ENCODE results near the gene RTRAF. TPM values are rescaled to one million over a fixed set of nuclear protein-coding genes. Genes with fewer than 3 reads are reported as not detected.

Gene RTRAF
- total RNA-seq, 4 donors from 2014 or later: 28.2 to 63.5 (median 54.4) TPM

DNA sequence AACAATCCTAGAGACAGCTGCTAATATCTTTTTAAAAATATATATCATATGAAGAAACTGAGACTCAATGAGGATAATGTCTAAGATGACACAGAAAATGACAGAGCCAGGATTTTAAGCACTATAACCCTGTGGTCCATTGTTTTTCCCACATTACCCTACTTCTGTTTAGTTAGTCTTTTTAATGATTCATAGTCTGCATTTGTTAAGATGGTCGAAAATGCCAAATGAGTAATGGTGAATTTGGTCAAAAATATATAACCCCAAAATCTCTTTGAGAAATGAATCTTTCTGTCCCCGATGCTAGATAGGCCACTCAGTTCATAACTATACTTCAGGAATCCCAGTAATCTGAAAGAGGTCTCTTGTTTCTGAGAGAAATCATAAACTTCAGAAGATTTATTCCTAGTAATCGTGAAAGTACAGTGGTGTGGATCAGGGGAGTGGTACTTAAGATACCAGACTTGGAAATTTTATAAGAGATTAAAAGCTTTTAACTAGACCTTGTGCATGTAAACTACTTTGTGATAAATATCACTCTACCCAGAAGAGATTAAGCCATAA lies 10.8 kb downstream of the RTRAF start:
- 73% methylated on average over 3 of the region's 3 CpGs for WGBS
- Histone ChIP-seq H3K27me3 (no peaks in the 10 kb centered on the region), H3K36me3 (peaks cover 64% of the 10 kb centered on the region), H3K27ac (no peak overlapping the region), H3K9me3 (no peaks in the 10 kb centered on the region), H3K4me1 (peaks cover 8% of the 10 kb centered on the region), H3K4me3 (no peak overlapping the region)
- TF ChIP-seq, protein P1, sequence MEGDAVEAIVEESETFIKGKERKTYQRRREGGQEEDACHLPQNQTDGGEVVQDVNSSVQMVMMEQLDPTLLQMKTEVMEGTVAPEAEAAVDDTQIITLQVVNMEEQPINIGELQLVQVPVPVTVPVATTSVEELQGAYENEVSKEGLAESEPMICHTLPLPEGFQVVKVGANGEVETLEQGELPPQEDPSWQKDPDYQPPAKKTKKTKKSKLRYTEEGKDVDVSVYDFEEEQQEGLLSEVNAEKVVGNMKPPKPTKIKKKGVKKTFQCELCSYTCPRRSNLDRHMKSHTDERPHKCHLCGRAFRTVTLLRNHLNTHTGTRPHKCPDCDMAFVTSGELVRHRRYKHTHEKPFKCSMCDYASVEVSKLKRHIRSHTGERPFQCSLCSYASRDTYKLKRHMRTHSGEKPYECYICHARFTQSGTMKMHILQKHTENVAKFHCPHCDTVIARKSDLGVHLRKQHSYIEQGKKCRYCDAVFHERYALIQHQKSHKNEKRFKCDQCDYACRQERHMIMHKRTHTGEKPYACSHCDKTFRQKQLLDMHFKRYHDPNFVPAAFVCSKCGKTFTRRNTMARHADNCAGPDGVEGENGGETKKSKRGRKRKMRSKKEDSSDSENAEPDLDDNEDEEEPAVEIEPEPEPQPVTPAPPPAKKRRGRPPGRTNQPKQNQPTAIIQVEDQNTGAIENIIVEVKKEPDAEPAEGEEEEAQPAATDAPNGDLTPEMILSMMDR (IDR thresholded peaks at IDR 0.05): no peak
- DNase-seq (ENCODE audit: low spot score in 2 of 2): no peak

DNA sequence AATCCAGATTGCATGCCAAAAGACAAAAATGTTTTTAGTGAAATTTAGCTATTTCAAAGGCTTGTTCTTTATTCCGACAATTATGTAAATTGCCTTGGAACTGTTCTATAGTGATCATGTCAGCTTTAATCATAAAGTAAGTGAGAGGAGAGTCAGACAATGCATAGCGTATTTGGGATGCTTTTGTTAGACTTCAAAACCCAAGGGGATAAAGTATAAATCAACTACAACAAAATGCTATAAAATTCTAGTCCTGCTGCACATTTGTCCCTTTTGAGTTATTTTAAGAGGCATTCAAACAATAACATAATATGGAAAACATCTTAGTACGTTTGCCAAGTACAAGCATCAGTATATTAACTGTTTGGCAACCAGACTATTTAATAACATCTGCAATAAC lies 11.3 kb downstream of the RTRAF start:
- Histone ChIP-seq H3K27me3 (no peaks in the 10 kb centered on the region), H3K9me3 (no peaks in the 10 kb centered on the region), H3K4me3 (no peak overlapping the region), H3K36me3 (peaks cover 65% of the 10 kb centered on the region), H3K27ac (no peak overlapping the region), H3K4me1 (peaks cover 8% of the 10 kb centered on the region)
- no peak for DNase-seq (ENCODE audit: low spot score in 2 of 2)
- 78% methylated on average over 3 of the region's 3 CpGs for whole genome bisulfite sequencing
- TF ChIP-seq EP300 (IDR thresholded peaks at IDR 0.05) (no peak), POLR2AphosphoS5 (IDR thresholded peaks at IDR 0.05) (no peak)

DNA sequence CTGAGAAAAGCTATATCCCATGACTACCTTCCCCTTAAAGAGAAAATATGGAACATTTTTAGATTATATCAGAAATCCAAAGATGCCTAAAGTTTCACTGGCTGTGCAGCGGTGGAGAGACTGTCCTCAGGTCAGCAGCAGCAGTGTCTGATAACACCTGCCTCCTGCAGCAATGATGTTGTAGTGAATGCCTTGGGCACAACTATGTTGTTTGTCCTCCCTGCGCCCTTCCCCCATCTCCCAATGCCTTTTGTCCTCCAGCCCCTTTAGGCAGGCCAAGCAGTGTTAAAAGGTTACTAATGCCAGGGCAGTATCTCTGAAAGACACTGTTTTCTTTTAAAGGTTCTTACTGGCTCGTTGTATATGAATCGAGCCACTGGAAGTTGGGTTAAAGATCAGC lies 13.2 kb downstream of the RTRAF start:
- TF ChIP-seq POLR2A (IDR thresholded peaks at IDR 0.05) (no peak), EP300 (IDR thresholded peaks at IDR 0.05) (no peak), POLR2AphosphoS5 (IDR thresholded peaks at IDR 0.05) (no peak)
- TF ChIP-seq, protein P1 (IDR thresholded peaks at IDR 0.05): no peak
- H3K4me1 ChIP-seq: peaks cover 8% of the 10 kb centered on the region
- 79% methylated on average over 4 of the region's 4 CpGs for WGBS
- H3K36me3 ChIP-seq: peaks cover 83% of the 10 kb centered on the region
- no peaks in the 10 kb centered on the region for H3K9me3 ChIP-seq
- no peak overlapping the region for H3K4me3 ChIP-seq
- DNase-seq (ENCODE audit: low spot score in 2 of 2): no peak
- H3K27me3 ChIP-seq: no peaks in the 10 kb centered on the region
- no peak overlapping the region for H3K27ac ChIP-seq

DNA sequence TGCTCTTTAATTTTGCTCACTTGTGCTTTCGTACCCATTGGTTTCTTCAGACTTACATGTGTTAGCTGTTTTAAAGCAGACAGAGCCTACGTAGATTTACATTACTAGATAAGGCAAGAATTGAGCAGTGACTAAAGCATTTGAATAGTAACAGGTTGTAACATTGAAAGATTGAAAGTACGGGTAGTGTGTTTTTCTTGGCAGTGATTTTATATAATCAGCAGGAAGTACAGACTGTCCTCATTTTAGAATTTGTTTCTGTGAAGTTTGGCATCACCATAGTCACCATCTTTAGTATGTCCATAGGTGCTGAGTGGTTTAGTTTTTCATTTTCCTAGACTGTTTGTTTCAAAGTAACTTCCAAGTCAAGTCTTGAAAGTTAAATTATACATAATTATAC lies 14.0 kb downstream of the RTRAF start:
- 56% methylated on average over 3 of the region's 3 CpGs for WGBS
- Histone ChIP-seq H3K36me3 (peaks cover 86% of the 10 kb centered on the region), H3K9me3 (no peaks in the 10 kb centered on the region), H3K4me3 (no peak overlapping the region), H3K4me1 (peaks cover 8% of the 10 kb centered on the region), H3K27me3 (no peaks in the 10 kb centered on the region), H3K27ac (peak overlapping the region; percentile 66)
- TF ChIP-seq, protein P1 (IDR thresholded peaks at IDR 0.05): no peak
- peak; percentile 52 for TF ChIP-seq EP300 (IDR thresholded peaks at IDR 0.05)
- DNase-seq (ENCODE audit: low spot score in 2 of 2): no peak

DNA sequence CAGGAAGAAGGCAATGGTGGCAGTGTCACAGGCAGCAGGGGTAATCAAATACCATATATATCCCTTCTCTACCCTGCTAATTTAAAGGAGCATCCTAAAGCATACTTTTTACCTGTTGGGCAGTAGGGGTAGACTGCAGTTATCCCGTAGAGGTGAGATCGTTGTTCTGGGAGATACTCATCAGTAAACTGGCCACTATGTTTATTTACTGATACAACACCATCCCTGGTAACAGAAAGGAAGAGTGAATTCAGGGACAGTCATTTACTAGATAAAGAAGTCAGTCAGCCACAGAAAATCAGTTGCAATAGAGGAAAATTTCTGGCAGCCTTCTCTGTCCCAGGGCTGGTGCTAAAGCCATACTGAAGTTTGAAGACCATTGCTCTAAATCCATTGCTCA lies 16.3 kb downstream of the RTRAF start:
- H3K9me3 ChIP-seq: no peaks in the 10 kb centered on the region
- no peak overlapping the region for H3K27ac ChIP-seq
- no peak for TF ChIP-seq EP300 (IDR thresholded peaks at IDR 0.05)
- peaks cover 8% of the 10 kb centered on the region for H3K4me1 ChIP-seq
- WGBS: 83% methylated on average over 2 of the region's 2 CpGs
- H3K27me3 ChIP-seq: no peaks in the 10 kb centered on the region
- no peak overlapping the region for H3K4me3 ChIP-seq
- DNase-seq (ENCODE audit: low spot score in 2 of 2): no peak
- peaks cover 92% of the 10 kb centered on the region for H3K36me3 ChIP-seq

DNA sequence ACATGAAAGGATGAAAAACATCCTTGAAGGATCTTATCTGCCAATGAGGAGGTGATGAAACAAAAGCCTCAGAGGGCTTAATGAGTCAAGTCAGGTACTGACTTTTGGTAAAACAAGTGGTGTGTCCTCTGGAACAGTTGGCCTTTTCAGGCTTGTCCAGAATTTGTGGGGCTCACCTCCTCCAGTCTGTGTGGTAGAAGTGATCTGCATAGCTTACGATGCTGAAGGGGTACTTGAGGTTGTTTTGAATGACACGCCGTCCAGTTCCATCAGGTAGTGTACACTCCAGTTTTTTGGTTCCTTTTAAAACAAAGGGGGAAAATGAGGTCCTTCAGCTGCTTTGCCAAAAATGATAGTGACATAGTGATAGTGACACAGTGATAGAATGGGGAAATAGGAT lies 17.0 kb downstream of the RTRAF start:
- Histone ChIP-seq H3K4me1 (peaks cover 8% of the 10 kb centered on the region), H3K36me3 (peaks cover 94% of the 10 kb centered on the region), H3K27ac (no peak overlapping the region), H3K4me3 (no peak overlapping the region), H3K27me3 (no peaks in the 10 kb centered on the region), H3K9me3 (no peaks in the 10 kb centered on the region)
- DNase-seq (ENCODE audit: low spot score in 2 of 2): no peak
- WGBS: 92% methylated on average over 3 of the region's 3 CpGs
- TF ChIP-seq POLR2AphosphoS5 (IDR thresholded peaks at IDR 0.05) (no peak), EP300 (IDR thresholded peaks at IDR 0.05) (no peak), POLR2A (IDR thresholded peaks at IDR 0.05) (no peak)
- TF ChIP-seq, protein P1 (IDR thresholded peaks at IDR 0.05): no peak
